IMR-90 (cell line): ENCODE results near the gene FGF12. TPM values are rescaled to one million over a fixed set of nuclear protein-coding genes. Genes with fewer than 3 reads are reported as not detected.

Experiments used
- ATAC-seq: fragments of 200-7000 bp; cut with Tn5 transposase; 2 replicates; pipeline ENCODE4 v1.9.1; 2020; ENCODE audit warnings: low read depth, mild to moderate bottlenecking, moderate library complexity
- BruUV-seq: library from RNA; stranded (reverse); fragments of 400-500 nt; replicated peaks from 2 replicates; lab custom pipeline; 2021; lab: Mats Ljungman, UMichigan
- CTCF ChIA-PET: fragments of 300-600 bp; formaldehyde crosslinking; extraction: SDS; loops from one replicate; lab custom pipeline; 2021; ENCODE audit warnings: antibody characterized with exemption; lab: Yijun Ruan, JAX
- POLR2A ChIA-PET: fragments of 300-600 bp; sonication (Branson Sonifier 250); formaldehyde crosslinking; loops from one replicate; lab custom pipeline; 2022; ENCODE audit warnings: antibody characterized with exemption; ENCODE audit not compliant: unreplicated experiment; lab: Charles Lee
- DNase-seq: peaks from one replicate; pipeline ENCODE4 v3.0.0; 2013
- H2AFZ ChIP-seq: replicated peaks from 2 replicates; pipeline ENCODE3; 2013; ENCODE audit warnings: low read length, mild to moderate bottlenecking; ENCODE audit not compliant: poor library complexity
- H2AK5ac ChIP-seq: 2 replicates; pipeline ENCODE4 v1.6.1; 2013; ENCODE audit warnings: low read depth, low read length, inconsistent platforms
- H2AK9ac ChIP-seq: replicated peaks from 2 replicates; pipeline ENCODE3; 2013; ENCODE audit warnings: mild to moderate bottlenecking, low read depth, low read length, moderate library complexity; ENCODE audit not compliant: poor library complexity
- H2BK120ac ChIP-seq: 2 replicates; pipeline ENCODE4 v1.6.1; 2013; ENCODE audit warnings: low read depth, low read length, inconsistent platforms
- H2BK15ac ChIP-seq: 3 replicates; pipeline ENCODE4 v1.6.1; 2013; ENCODE audit warnings: low read depth, low read length, inconsistent platforms
- H2BK20ac ChIP-seq: 2 replicates; pipeline ENCODE4 v1.6.1; 2013; ENCODE audit warnings: low read depth, mild to moderate bottlenecking, inconsistent platforms, low read length, moderate library complexity
- H2BK5ac ChIP-seq: 2 replicates; pipeline ENCODE4 v1.6.1; 2013; ENCODE audit warnings: mild to moderate bottlenecking, low read depth, low read length, inconsistent platforms; ENCODE audit not compliant: poor library complexity, severe bottlenecking
- H3K14ac ChIP-seq: replicated peaks from 2 replicates; pipeline ENCODE4 v1.6.1; 2013; ENCODE audit warnings: low read depth, low read length, inconsistent platforms
- H3K18ac ChIP-seq: 2 replicates; pipeline ENCODE4 v1.6.1; 2013; ENCODE audit warnings: low read depth, low read length, control low read depth
- H3K23ac ChIP-seq: 2 replicates; pipeline ENCODE4 v1.6.1; 2013; ENCODE audit warnings: low read depth, low read length, inconsistent platforms
- H3K27ac ChIP-seq: 2 replicates; pipeline ENCODE4 v1.5.1; 2013; ENCODE audit warnings: mild to moderate bottlenecking, control low read depth, low read length; ENCODE audit not compliant: insufficient read depth
- H3K27me3 ChIP-seq: 2 replicates; pipeline ENCODE4 v1.6.1; 2013; ENCODE audit warnings: low read length; ENCODE audit not compliant: control insufficient read depth, insufficient read depth
- H3K36me3 ChIP-seq: 2 replicates; pipeline ENCODE4 v1.6.1; 2013; ENCODE audit warnings: low read length, mixed read lengths; ENCODE audit not compliant: control insufficient read depth, insufficient read depth
- H3K4ac ChIP-seq: 2 replicates; pipeline ENCODE4 v1.6.1; 2013; ENCODE audit warnings: low read depth, low read length, inconsistent platforms
- H3K4me1 ChIP-seq: 2 replicates; pipeline ENCODE4 v1.6.1; 2013; ENCODE audit warnings: low read length, mixed read lengths; ENCODE audit not compliant: control insufficient read depth, insufficient read depth
- H3K4me2 ChIP-seq: 2 replicates; pipeline ENCODE4 v1.6.1; 2013; ENCODE audit warnings: low read depth, mild to moderate bottlenecking, control low read depth, low read length, moderate library complexity
- H3K4me3 ChIP-seq: 2 replicates; pipeline ENCODE4 v1.5.1; 2013; ENCODE audit warnings: low read depth, mild to moderate bottlenecking, control low read depth, low read length, moderate library complexity; ENCODE audit not compliant: insufficient read depth
- H3K56ac ChIP-seq: 2 replicates; pipeline ENCODE4 v1.6.1; 2013; ENCODE audit warnings: low read length, inconsistent platforms; ENCODE audit not compliant: insufficient read depth; ENCODE audit errors: extremely low read depth
- H3K79me1 ChIP-seq, 2 experiments: 2 replicates each; pipeline ENCODE4 v1.6.1; 2013; ENCODE audit warnings: low read length in 2 of 2, inconsistent platforms in 1 of 2, low read depth in 1 of 2
- H3K9ac ChIP-seq: 2 replicates; pipeline ENCODE4 v1.6.1; 2013; ENCODE audit warnings: low read depth, low read length, control low read depth
- H3K9me1 ChIP-seq: 2 replicates; pipeline ENCODE4 v1.6.1; 2013; ENCODE audit warnings: low read length, inconsistent platforms; ENCODE audit not compliant: insufficient read depth
- H3K9me3 ChIP-seq: 2 replicates; pipeline ENCODE4 v1.6.1; 2013; ENCODE audit warnings: low read length; ENCODE audit not compliant: control insufficient read depth, insufficient read depth
- H4K20me1 ChIP-seq: 2 replicates; pipeline ENCODE4 v1.6.1; 2013; ENCODE audit warnings: low read length, inconsistent platforms; ENCODE audit not compliant: insufficient read depth
- H4K5ac ChIP-seq: 2 replicates; pipeline ENCODE4 v1.6.1; 2013; ENCODE audit warnings: mild to moderate bottlenecking, low read depth, low read length, control low read depth
- H4K8ac ChIP-seq, 2 experiments: 2 replicates each; pipeline ENCODE4 v1.6.1; 2013; ENCODE audit warnings: low read depth in 2 of 2, low read length in 2 of 2, control low read depth in 1 of 2, inconsistent platforms in 1 of 2
- H4K91ac ChIP-seq: 2 replicates; pipeline ENCODE4 v1.6.1; 2013; ENCODE audit warnings: low read depth, low read length, inconsistent platforms; ENCODE audit not compliant: insufficient read depth
- BHLHE40 ChIP-seq: fragments of 150-350 bp; IDR thresholded peaks from 2 replicates; pipeline ENCODE4 v1.6.1; 2016; ENCODE audit warnings: mild to moderate bottlenecking, low read depth, low read length
- CEBPB ChIP-seq: IDR thresholded peaks from 2 replicates; pipeline ENCODE4 v1.6.1; 2012; ENCODE audit warnings: low read depth, low read length, improper control_type of control experiment
- CHD1 ChIP-seq: IDR thresholded peaks from 2 replicates; pipeline ENCODE4 v1.6.1; 2012; ENCODE audit warnings: low read depth, low read length, improper control_type of control experiment
- CTCF ChIP-seq: conservative IDR thresholded peaks from 2 replicates; pipeline ENCODE4 v1.5.1; 2012; ENCODE audit warnings: mild to moderate bottlenecking, low read depth, low read length, improper control_type of control experiment
- ELK1 ChIP-seq: fragments of 150-350 bp; IDR thresholded peaks from 2 replicates; pipeline ENCODE4 v1.6.1; 2016; ENCODE audit warnings: low read depth, mild to moderate bottlenecking, low read length, moderate library complexity, borderline replicate concordance
- FOS ChIP-seq: fragments of 150-350 bp; IDR thresholded peaks from 2 replicates; pipeline ENCODE4 v1.6.1; 2016; ENCODE audit warnings: low read depth, low read length
- MAFK ChIP-seq: IDR thresholded peaks from 2 replicates; pipeline ENCODE4 v1.6.1; 2012; ENCODE audit warnings: low read depth, low read length, improper control_type of control experiment
- MAZ ChIP-seq: IDR thresholded peaks from 2 replicates; pipeline ENCODE4 v1.6.1; 2012; ENCODE audit warnings: low read depth, mild to moderate bottlenecking, low read length, improper control_type of control experiment, moderate library complexity, borderline replicate concordance
- MXI1 ChIP-seq: IDR thresholded peaks from 2 replicates; pipeline ENCODE4 v1.6.1; 2012; ENCODE audit warnings: low read depth, mild to moderate bottlenecking, low read length, moderate library complexity, borderline replicate concordance
- NFE2L2 ChIP-seq: fragments of 150-350 bp; IDR thresholded peaks from 2 replicates; pipeline ENCODE4 v1.6.1; 2016; ENCODE audit warnings: low read depth, mild to moderate bottlenecking, low read length
- POLR2A ChIP-seq: IDR thresholded peaks from 2 replicates; pipeline ENCODE4 v1.6.1; 2012; ENCODE audit warnings: mild to moderate bottlenecking, low read depth, low read length
- RAD21 ChIP-seq: IDR thresholded peaks from 2 replicates; pipeline ENCODE4 v1.6.1; 2012; ENCODE audit warnings: low read length, improper control_type of control experiment
- RCOR1 ChIP-seq: IDR thresholded peaks from 2 replicates; pipeline ENCODE4 v1.6.1; 2012; ENCODE audit warnings: mild to moderate bottlenecking, low read length, improper control_type of control experiment; ENCODE audit not compliant: insufficient replicate concordance
- RFX5 ChIP-seq: IDR thresholded peaks from 2 replicates; pipeline ENCODE4 v1.8.0; 2012; ENCODE audit warnings: low read depth, mild to moderate bottlenecking, low read length, moderate library complexity
- SMC3 ChIP-seq: fragments of 150-350 bp; IDR thresholded peaks from 2 replicates; pipeline ENCODE4 v1.6.1; 2016; ENCODE audit warnings: low read depth, mild to moderate bottlenecking, antibody characterized with exemption, low read length, moderate library complexity
- USF2 ChIP-seq: fragments of 150-350 bp; IDR thresholded peaks from 2 replicates; pipeline ENCODE4 v1.6.1; 2017; ENCODE audit warnings: mild to moderate bottlenecking, antibody characterized with exemption, low read length, low read depth
- whole genome bisulfite sequencing, 2 experiments: methylation state at CpG; one replicate each; pipeline versions ENCODE4 v1.1.5 to v1.1.7; 2013; ENCODE audit warnings: missing lambda C conversion rate in 2 of 2; ENCODE audit not compliant: insufficient read length in 1 of 2; ENCODE audit errors: extremely low coverage in 2 of 2; 5-methylcytosine and 5-hydroxymethylcytosine counted together
- dilution Hi-C: fragments of 300-500 bp; cut with HindIII; formaldehyde crosslinking; loops from one replicate; pipeline ENCODE4 v1.14.3; 2018; ENCODE audit warnings: low sequenced_read_pairs; ENCODE audit not compliant: unreplicated experiment
- in situ Hi-C: fragments of 300-500 bp; cut with MboI; formaldehyde crosslinking; loops from 3 replicates; pipeline ENCODE4 v1.14.3; 2019; ENCODE audit warnings: low sequenced_read_pairs, inconsistent platforms, mixed read lengths
- intact Hi-C: fragments of 100-400 bp; cut with micrococcal nuclease; formaldehyde crosslinking; loops from 2 replicates; pipeline ENCODE4 v1.10.0; 2022
- polyA plus RNA-seq, 3 experiments: library from polyadenylated mRNA; depleted of rRNA; stranded (reverse); fragments of >200 nt; gene quantifications; 2 replicates each; pipeline ENCODE4 v1.2.3, GENCODE V29; 2012; ENCODE audit warnings: low replicate concordance in 1 of 3
- total RNA-seq: library from RNA; depleted of rRNA; stranded (reverse); fragments of >200 nt; gene quantifications from 2 replicates; pipeline ENCODE4 v1.2.3, GENCODE V29; 2012

The FGF12 gene
- total and polyA plus RNA-seq, 2 of the 4 experiments (the other 2 are of a cell fraction), result not detected

- no peak overlapping the region for H2AFZ ChIP-seq
- no peaks in the 10 kb centered on the region for H3K9me1 ChIP-seq
- no peak overlapping the region for H3K4me2 ChIP-seq
- no peak overlapping the region for H2BK5ac ChIP-seq
- WGBS, 2 experiments, result no CpG with 5 or more reads among the region's 5 CpGs
- no peak overlapping the region for H4K91ac ChIP-seq
- no peak overlapping the region for H4K5ac ChIP-seq
- DNase-seq (no peak), ATAC-seq (no peak)
- in situ Hi-C loops, result no loop called here
- H3K4ac ChIP-seq, result no peak overlapping the region
- no peaks in the 10 kb centered on the region for H3K79me1 ChIP-seq
- H3K14ac ChIP-seq, result no peak overlapping the region
- no peaks in the 10 kb centered on the region for H4K20me1 ChIP-seq
- BruUV-seq, result no TSS peak
- no peak overlapping the region for H2BK20ac ChIP-seq
- no peaks in the 10 kb centered on the region for H3K27me3 ChIP-seq
- H3K27ac ChIP-seq, result no peak overlapping the region
- no peaks in the 10 kb centered on the region for H3K36me3 ChIP-seq
- POLR2A ChIA-PET, result no interaction called here
- H2BK15ac ChIP-seq, result no peak overlapping the region
- H2AK5ac ChIP-seq, result no peak overlapping the region
- intact Hi-C loops, result no loop called here
- no peak overlapping the region for H3K23ac ChIP-seq
- H3K18ac ChIP-seq, result no peak overlapping the region
- no peak overlapping the region for H3K9ac ChIP-seq
- H3K4me3 ChIP-seq, result no peak overlapping the region
- TF ChIP-seq POLR2A (no peak), FOS (no peak), RFX5 (no peak), CTCF (no peak), RAD21 (no peak), ELK1 (no peak), MAFK (no peak), MXI1 (no peak), RCOR1 (no peak), USF2 (no peak), CEBPB (no peak), NFE2L2 (no peak), BHLHE40 (no peak), SMC3 (no peak), CHD1 (no peak), MAZ (no peak)
- no peak overlapping the region for H3K56ac ChIP-seq
- H3K4me1 ChIP-seq, result no peaks in the 10 kb centered on the region
- peaks cover 8% of the 10 kb centered on the region for H3K9me3 ChIP-seq
- H2AK9ac ChIP-seq, result no peak overlapping the region
- dilution Hi-C loops, result no loop called here
- no peak overlapping the region for H4K8ac ChIP-seq
- CTCF ChIA-PET, result no interaction called here
- H2BK120ac ChIP-seq, result no peak overlapping the region
Observed at GRCh38 chr3:192395506-192395905, 331.8 kb downstream of the FGF12 start.
